ENCODE results near the gene SSC4D.
A peak's percentile ranks its signal among the peaks of the same experiment; 100 is the strongest.
"Not testable (repeated sequence)": the region's sequence is repeated elsewhere in the genome, so short reads cannot be mapped to it uniquely, and the experiment has no call there.

SSC4D gene

DNA sequence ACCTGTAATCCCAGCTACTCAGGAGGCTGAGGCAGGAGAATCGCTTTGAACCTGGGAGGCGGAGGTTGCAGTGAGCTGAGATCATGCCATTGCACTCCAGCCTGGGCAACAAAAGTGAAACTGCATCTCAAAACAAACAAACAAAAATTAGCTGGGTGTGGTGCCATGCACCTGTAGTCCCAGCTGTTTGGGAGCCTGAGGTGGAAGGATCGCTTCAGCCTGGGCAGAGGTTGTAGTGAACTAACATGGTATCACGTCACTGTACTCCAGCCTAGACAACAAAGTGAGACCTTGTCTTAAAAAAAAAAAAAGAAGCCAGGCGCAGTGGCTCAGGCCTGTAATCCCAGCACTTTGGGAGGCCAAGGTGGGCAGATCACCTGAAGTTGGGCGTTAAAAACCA lies 21.7 kb downstream of the SSC4D start:
- not testable (repeated sequence) for DNase-seq (ENCODE audit: insufficient read length, low spot score); FAIRE-seq

- DNase-seq (ENCODE audit: insufficient read length, low spot score) (no peak), FAIRE-seq (no peak)
Measured at GRCh38 chr7:76386691-76387260, 22.7 kb downstream of the SSC4D start.

DNA sequence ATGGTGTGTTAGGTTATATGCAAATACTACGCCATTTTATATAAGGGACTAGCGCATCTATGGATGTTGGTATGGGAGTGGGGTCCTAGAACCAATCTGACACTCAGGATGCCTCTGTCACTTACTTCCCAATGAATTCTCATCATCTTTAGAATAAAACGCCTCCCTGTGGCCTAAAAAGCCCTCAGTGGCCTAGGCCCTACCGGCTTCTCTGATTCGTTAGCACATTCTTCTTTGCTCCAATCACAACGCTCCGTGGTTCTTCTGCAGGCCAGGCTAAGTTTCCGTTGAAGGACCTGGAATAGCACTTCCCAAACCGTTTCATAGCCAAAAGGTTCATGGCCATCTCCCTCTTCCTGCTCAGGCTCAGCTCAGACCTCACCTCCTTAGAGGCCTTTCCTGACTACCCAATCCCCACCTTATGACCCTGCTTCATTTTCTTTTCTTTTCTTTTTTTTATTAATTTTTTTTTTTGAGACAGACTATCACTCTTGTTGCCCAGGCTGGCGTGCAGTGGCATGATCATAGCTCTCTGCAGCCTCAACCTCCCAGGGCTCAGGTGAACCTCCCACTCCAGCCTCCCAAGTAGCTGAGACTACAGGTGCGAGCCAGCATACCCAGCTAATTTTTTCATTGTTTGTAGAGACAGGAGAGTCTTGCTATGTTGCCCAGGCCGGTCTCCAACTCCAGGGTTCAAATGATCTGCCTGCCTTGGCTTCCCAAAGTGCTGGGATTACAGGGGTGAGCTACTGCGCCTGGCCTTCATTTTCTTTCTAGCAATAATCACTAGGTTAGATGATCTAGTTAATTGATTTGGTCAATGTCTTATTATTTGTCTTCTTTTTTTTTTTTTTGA lies 26.2 kb downstream of the SSC4D start:
- FAIRE-seq = no peak
- DNase-seq (ENCODE audit: insufficient read length, low spot score) = no peak

- FAIRE-seq (no peak), DNase-seq (ENCODE audit: insufficient read length, low spot score) (no peak)
Measured at GRCh38 chr7:76381814-76382213, 27.7 kb downstream of the SSC4D start.

DNA sequence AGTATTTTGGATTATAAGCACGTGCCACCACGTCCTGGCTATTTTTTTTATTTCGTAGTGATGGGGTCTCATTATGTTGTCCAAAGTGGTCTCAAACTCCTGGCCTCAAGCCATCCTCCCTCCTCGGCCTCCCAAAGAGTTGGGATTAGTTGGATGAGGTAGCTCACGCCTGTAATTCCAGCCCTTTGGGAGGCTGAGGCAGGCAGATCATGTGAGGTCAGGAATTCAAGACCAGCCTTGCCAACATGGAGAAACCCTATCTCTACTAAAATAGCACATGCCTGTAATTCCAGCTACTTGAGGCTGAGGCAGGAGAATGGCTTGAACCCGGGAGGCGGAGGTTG lies 28.9 kb downstream of the SSC4D start:
- DNase-seq (ENCODE audit: insufficient read length, low spot score) (no peak), FAIRE-seq (no peak)

DNA sequence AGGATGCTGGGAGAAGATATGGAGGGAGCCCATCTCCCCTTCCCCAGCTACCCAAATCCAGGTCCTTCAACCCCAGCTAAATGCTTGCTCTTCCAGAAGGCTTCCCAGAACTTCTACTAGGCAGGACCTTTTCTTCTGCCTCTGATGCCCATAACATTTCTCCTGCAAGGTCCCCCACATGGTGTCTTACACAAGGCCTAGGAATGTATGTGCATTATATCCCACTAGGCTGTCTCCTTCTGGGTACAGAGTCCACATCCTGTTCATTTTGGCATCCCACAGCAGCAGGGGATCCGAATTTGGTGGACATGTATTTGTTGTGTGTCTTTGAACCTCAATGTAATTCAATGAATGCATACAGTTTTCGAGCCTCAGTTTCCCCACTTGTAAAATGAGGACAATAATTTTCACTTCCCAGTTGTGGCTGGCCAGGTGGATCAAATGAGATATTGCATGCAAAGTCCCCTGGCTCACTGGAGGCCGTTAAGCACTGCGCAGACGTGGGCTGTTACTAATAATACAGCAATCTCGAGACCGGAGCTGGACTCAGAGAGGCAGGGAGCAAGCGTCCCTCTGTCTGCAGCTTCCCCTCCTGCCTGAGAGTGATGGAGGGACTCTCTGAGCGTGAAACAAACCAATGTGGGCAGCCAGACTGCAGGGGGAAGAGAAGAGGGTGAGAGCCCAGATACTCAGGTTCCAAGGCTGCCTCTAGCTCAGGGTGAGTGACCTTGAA lies 32.1 kb downstream of the SSC4D start:
- FAIRE-seq = no peak
- DNase-seq (ENCODE audit: insufficient read length, low spot score) = no peak

- FAIRE-seq = no peak
Measured at GRCh38 chr7:76375251-76375650, 34.2 kb downstream of the SSC4D start.

DNA sequence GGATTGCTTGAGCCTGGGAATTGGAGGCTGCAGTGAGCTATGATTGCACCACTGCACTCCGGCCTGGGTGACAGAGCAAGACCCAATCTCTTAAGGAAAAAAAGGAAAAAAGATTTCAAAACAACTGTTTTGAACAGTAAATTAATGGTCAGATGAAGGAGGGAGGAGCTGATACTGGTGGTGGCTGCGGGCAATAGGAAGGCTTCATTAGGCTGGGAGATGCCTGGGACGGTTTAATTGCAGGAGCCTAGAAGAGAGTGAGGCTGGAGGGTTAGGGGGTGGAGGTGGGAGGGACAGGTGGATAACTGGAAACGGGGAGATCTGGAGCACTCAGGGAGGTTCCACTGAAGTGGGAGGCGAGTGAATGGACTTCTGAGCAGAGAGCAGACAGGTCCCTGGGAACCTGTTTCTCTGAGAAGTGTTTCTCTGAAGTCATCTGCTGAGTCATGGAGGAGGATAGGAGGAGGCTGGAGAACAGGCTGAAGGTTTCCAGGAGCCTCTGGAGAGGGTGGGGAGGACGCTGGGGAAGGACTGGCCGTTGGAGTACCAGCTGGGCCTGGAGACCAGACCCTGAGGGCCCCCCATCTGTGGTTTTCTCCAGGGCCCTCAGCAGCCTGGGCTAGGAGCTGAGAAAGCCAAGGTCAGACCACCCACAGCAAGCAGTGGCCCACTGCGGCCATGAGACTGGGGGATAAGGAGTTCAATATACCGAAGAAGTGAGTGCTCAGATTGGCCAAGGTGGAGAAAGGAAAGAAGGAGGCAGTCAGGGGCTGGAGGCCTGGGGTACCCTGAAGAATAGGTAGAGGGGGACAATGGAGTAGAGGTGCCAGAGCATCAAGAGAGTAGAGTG lies 36.3 kb downstream of the SSC4D start:
- FAIRE-seq = no peak
- DNase-seq (ENCODE audit: insufficient read length, low spot score) = no peak

More at GRCh38 chr7:76375251-76375650, 34.2 kb downstream of the SSC4D start:
- no peak for DNase-seq (ENCODE audit: insufficient read length, low spot score)

- DNase-seq (ENCODE audit: insufficient read length, low spot score) = no peak
- FAIRE-seq = no peak
Measured at GRCh38 chr7:76371396-76371795, 38.1 kb downstream of the SSC4D start.

GRCh38 chr7:76369018-76369417 lies 40.5 kb downstream of the SSC4D start:
- FAIRE-seq = no peak
- DNase-seq (ENCODE audit: insufficient read length, low spot score) = no peak

- FAIRE-seq = no peak
Measured at GRCh38 chr7:76368190-76368589, 41.3 kb downstream of the SSC4D start.

DNA sequence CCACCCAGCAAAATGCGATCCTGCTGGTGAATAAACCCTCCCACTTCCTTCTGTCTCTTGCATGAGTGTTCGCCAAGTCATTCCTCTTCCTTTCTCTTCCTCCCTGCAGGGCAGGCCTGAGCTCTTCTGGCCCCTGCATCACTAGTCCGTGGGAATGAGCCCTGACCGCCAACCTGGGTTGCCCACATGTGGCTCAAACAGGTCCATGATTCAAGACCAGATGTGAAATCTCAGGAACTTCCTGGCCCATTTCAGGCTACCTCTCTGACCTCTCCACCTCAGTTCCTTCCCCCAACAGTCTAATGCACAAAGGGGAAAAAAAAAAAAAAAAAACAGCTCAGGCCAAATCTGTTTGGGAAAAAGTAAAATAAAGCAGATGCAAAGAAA lies 45.3 kb downstream of the SSC4D start:
- FAIRE-seq (no peak), DNase-seq (ENCODE audit: insufficient read length, low spot score) (no peak)

More at GRCh38 chr7:76368190-76368589, 41.3 kb downstream of the SSC4D start:
- no peak for DNase-seq (ENCODE audit: insufficient read length, low spot score)

DNA sequence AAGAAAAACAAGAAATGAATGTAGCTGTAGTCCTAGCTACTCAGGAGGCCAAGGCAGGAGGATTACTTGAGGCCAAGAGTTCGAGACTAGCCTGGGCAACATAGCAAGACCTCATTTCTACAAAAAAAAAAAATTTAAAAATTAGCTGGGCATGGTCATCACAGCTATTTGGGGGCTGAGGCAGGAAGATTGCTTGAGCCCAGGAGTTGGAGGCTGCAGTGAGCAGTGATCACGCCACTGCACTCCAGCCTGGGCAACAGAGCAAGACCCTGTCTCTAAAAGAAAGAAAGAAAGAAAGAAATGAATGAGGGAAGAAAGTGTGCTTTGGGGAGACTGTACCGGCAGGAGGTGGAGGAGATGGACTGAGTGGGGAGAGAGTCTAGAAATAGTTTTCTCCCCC lies 45.7 kb downstream of the SSC4D start:
- DNase-seq (ENCODE audit: insufficient read length, low spot score); FAIRE-seq: not testable (repeated sequence)

GRCh38 chr7:76359978-76360638 lies 49.4 kb downstream of the SSC4D start:
- FAIRE-seq = no peak
- DNase-seq (ENCODE audit: insufficient read length, low spot score) = no peak

DNA sequence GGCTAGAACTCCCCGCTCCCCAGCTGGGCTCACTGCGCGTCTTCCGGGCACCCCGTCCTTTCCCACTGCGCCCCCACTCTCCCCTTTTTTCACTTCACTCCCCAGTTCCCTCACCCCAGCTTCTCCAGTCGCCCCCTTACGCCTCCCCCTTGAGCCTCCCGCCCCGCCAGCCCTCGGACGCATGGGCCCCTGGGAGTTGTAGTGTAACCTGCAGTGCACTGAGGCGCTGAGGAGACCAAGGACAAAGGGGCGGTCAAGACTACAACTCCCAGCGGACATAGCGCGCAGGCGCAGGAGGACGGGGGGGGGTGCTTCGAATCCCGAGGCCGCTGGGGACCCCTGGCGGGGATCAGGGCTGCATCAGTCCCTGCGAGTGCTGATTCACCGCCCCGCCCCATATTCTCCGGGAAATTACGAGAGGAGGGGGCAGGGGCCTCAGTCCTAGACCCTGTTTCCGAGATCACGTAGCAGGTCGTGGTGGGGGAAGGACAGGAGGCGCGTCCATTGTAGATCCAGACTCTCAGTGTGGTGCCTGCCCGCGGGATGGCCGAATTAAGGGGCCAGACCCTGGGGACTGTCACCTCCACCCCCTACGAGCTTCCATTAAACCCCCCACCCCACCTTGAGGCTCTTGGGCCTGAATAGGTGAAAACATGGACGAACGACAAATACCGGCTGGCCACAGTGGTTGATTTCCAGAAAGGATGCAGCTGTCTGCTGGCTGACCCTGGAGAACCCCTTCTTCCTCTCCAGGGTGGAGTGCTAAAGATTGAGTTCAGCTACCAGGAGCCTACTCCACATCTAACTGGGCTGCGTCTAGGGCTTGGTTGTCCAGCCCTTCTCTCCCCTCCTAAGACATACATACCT lies 50.2 kb downstream of the SSC4D start:
- peak; percentile 96 for FAIRE-seq
- peak; percentile 83 for DNase-seq (ENCODE audit: insufficient read length, low spot score)

DNA sequence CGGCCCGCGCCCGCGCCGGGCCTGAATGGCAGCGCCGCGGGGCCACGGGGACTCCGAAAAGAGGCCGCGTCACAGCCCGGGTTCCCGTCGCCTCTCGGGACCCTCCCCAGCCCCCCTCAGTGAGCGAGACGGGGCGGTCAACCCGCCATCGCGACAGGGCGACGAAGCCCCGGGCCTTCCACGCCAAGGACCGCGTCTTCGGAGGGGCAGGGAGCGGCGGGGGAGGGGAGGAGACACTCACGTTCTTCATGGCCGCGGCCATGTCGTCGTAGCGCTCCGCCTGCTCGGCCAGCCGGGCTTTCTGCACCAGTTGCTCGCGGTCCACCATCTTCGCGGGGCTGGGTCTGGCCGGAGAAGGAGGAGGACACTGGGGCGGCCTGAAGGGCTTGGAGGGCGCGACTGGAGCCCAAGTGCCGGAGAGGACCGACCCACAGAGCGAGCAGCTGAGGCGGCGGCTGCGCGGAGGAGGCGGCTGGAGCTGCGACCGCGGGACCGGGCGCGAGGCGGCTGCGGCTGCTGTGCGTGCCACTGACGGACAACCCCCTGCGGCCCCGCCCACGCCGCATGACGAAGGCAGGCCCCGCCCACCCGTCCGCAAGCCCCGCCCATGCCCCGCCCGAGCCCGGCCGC lies 50.9 kb downstream of the SSC4D start, which contains the start of gene YWHAG:
Gene YWHAG (minus strand): TSS at position 511 of the 630 bp plus-strand sequence. CDS start 183 bp downstream, at position 328.
- peak; percentile 62 for DNase-seq (ENCODE audit: insufficient read length, low spot score)
- FAIRE-seq = no peak

DNA sequence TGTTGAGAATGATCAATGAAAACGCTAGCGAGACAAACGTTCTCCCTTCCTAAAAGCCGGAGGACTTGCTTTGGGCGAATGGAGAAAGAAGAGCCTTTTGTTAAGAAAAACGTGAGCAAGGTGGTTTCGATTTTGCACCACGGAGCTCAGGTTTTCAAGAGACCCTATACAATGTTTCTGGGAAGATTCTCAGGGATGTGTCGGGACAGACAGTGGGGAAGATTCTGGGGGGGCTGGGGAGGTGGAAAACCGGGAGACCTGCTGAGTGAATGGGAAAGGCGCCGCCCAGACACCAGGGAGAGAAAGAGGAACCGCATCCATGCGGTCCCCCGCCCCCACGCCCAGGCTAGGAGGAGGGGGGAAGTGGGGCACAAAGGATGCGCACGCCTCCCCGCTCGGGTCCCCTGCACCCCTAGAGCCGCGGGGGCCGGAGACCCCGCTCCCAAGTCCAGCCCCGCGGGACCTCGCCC lies 51.5 kb downstream of the SSC4D start:
- DNase-seq (ENCODE audit: insufficient read length, low spot score) (no peak), FAIRE-seq (peak; percentile 80)

GRCh38 chr7:76357475-76358010 lies 52.0 kb downstream of the SSC4D start:
- peak; percentile 51 for FAIRE-seq

More at GRCh38 chr7:76357475-76358010, 52.0 kb downstream of the SSC4D start:
- no peak for DNase-seq (ENCODE audit: insufficient read length, low spot score)

Measured in GM19239 (cell line).